ENCODE data around the gene OR4E1. TPM values are rescaled to one million over a fixed set of nuclear protein-coding genes. Genes with fewer than 3 reads are reported as not detected.
"Not testable (repeated sequence)": the region's sequence is repeated elsewhere in the genome, so short reads cannot be mapped to it uniquely, and the experiment has no call there.

Gene OR4E1
- total and polyA plus RNA-seq, 3 donors from 2014 or later, result 0.16 to 0.47 TPM; not detected in 1

DNA sequence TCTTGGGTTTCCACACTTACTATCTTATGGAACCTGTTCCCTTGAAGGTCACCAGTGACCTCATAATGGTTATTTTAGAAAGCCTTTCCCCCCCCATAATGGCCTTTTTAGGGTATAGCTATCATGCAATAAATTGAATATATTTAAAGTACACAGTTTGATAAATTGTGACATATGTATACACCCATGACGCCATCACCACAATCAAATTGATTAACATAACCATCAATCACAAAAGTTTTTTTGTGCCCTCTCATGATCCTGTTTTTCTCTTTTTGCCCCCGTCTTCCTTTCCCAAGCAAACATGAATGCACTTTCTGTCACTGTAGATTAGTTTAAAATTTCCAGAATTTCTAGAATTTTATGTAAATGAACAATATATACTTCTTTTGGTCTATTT lies 28.7 kb upstream of the OR4E1 start:
- TF ChIP-seq POLR2A (IDR thresholded peaks at IDR 0.05), result no peak
- TF ChIP-seq, protein P1, sequence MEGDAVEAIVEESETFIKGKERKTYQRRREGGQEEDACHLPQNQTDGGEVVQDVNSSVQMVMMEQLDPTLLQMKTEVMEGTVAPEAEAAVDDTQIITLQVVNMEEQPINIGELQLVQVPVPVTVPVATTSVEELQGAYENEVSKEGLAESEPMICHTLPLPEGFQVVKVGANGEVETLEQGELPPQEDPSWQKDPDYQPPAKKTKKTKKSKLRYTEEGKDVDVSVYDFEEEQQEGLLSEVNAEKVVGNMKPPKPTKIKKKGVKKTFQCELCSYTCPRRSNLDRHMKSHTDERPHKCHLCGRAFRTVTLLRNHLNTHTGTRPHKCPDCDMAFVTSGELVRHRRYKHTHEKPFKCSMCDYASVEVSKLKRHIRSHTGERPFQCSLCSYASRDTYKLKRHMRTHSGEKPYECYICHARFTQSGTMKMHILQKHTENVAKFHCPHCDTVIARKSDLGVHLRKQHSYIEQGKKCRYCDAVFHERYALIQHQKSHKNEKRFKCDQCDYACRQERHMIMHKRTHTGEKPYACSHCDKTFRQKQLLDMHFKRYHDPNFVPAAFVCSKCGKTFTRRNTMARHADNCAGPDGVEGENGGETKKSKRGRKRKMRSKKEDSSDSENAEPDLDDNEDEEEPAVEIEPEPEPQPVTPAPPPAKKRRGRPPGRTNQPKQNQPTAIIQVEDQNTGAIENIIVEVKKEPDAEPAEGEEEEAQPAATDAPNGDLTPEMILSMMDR (IDR thresholded peaks at IDR 0.05), result no peak
- H3K9me3 ChIP-seq, result no peaks in the 10 kb centered on the region
- no peak overlapping the region for H3K4me3 ChIP-seq
- intact Hi-C loops (cut with DNase I; ENCODE audit: low total_unique reads), result no loop called here
- WGBS, 2 donors, result 80 to 83% methylated on average over 2 of the region's 2 CpGs
- H3K4me1 ChIP-seq, result no peaks in the 10 kb centered on the region
- no peak for DNase-seq
- H3K27ac ChIP-seq, result no peak overlapping the region
- no peaks in the 10 kb centered on the region for H3K36me3 ChIP-seq (ENCODE audit: low read depth, missing control alignments)
- no peaks in the 10 kb centered on the region for H3K27me3 ChIP-seq

DNA sequence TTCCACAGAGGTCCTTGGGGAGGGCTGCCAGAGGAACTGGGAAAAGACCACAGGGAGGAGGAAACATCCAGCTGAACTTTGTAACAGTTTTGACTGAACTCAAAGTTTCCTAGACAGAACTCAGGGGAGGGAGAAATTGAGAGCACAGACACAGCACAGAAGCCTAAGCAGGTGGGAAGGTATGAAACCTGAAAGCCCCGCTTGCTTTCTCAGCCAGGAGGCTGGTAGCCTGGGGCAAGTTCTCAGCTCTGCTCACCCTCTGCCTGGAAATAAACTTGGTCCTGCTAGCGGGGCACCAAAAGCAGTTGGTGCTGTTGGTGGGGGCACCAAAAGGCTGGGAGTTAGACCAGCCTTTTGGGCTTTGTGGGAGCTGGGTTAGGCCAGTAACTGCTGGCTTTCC lies 25.9 kb upstream of the OR4E1 start:
- Histone ChIP-seq H3K9me3 (no peaks in the 10 kb centered on the region), H3K36me3 (ENCODE audit: low read depth, missing control alignments) (no peaks in the 10 kb centered on the region), H3K27me3 (no peaks in the 10 kb centered on the region), H3K4me3 (no peak overlapping the region), H3K27ac (no peak overlapping the region), H3K4me1 (no peaks in the 10 kb centered on the region)
- WGBS, 2 donors, result 85 to 88% methylated on average over 2 of the region's 2 CpGs
- TF ChIP-seq, protein P1 (IDR thresholded peaks at IDR 0.05), result no peak
- intact Hi-C loops (cut with DNase I; ENCODE audit: low total_unique reads), result no loop called here
- DNase-seq, result no peak

DNA sequence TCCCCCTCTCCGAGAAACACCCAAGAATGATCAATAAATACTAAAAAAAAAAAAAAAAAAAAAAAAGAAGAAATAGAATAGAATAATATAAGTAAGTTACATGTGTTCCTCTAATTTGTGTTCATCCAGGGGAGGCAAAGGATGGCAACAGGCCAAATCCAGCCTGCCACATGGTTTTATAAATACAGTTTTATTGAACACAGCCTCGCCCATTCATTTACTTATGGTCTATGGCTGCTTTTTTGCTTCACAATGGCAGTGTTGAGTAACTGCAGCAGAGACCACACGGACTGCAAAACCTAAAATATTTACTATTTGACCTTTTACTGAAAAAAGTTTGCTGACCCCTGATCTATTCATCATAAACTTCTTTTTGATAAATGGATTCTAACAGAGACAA lies 24.9 kb upstream of the OR4E1 start:
- WGBS, 2 donors, result 33 to 75% methylated on average over 3 of the region's 3 CpGs
- H3K27me3 ChIP-seq; H3K4me3 ChIP-seq; H3K27ac ChIP-seq; DNase-seq; H3K9me3 ChIP-seq; H3K4me1 ChIP-seq; intact Hi-C loops (cut with DNase I; ENCODE audit: low total_unique reads); H3K36me3 ChIP-seq (ENCODE audit: low read depth, missing control alignments): not testable (repeated sequence)

DNA sequence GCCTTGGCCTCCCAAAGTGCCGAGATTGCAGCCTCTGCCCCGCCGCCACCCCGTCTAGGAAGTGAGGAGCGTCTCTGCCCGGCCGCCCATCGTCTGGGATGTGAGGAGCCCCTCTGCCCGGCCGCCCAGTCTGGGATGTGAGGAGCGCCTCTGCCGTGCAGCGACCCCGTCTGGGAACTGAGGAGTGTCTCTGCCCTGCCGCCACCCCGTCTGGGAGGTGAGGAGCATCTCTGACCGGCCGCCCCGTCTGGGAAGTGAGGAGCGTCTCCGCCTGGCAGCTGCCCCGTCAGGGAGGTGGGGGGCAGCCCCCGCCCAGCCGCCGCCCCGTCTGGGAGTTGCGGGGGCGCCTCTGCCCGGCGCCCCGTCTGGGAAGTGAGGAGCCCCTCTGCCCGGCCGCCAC lies 24.0 kb upstream of the OR4E1 start:
- H3K4me3 ChIP-seq, result peak overlapping the region; percentile 26 to 41
- H3K27ac ChIP-seq; H3K9me3 ChIP-seq; intact Hi-C loops (cut with DNase I; ENCODE audit: low total_unique reads); DNase-seq; H3K36me3 ChIP-seq (ENCODE audit: low read depth, missing control alignments); H3K4me1 ChIP-seq; H3K27me3 ChIP-seq: not testable (repeated sequence)
- WGBS, 2 donors, result 53 to 76% methylated on average over 17 to 19 of the region's 33 CpGs

DNA sequence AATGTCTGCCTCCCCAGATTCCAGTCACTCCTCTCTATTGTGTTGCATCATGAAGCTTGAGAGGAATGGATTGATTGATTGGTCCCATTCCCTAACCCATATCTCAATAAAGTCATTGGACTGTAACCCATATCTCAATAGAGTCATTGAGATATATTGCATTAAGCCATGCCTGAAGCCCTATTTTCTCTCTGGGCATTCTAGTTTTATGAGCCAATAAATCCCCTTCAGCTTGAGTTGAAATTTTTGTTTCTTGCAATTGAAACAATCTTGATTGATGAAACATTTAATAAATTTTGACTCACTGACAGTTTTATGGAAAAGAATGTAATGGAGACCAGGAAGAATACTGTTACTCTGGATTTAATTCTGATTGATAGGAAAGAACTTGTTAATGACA lies 20.8 kb upstream of the OR4E1 start:
- intact Hi-C loops (cut with DNase I; ENCODE audit: low total_unique reads), result no loop called here
- no peaks in the 10 kb centered on the region for H3K27me3 ChIP-seq
- no peak overlapping the region for H3K4me3 ChIP-seq
- H3K36me3 ChIP-seq (ENCODE audit: low read depth, missing control alignments), result no peaks in the 10 kb centered on the region
- DNase-seq, result no peak
- H3K4me1 ChIP-seq, result no peaks in the 10 kb centered on the region
- TF ChIP-seq, protein P1 (IDR thresholded peaks at IDR 0.05), result no peak
- TF ChIP-seq POLR2A (IDR thresholded peaks at IDR 0.05), result no peak
- H3K27ac ChIP-seq, result no peak overlapping the region
- H3K9me3 ChIP-seq, result no peaks in the 10 kb centered on the region

DNA sequence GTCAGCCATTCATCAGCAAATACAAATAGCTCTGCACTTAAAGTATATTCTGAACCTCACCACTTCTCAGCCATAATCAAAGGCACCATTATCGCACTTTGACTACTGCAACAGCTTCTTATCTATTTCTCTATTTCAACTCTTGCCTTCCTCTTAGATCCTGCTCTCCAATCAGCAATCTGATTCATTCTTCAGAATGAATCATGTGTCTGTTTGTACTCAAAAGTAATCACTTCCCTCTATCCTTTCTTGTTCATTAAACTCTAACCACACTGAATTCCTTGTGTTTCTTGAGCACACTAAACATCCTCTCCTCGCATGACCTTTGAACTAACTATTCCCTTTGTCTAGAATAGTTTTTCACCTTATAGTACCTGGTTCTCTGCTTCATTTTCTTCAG lies 12.8 kb upstream of the OR4E1 start:
- H3K27ac ChIP-seq, result no peak overlapping the region
- no peaks in the 10 kb centered on the region for H3K36me3 ChIP-seq (ENCODE audit: low read depth, missing control alignments)
- H3K9me3 ChIP-seq, result no peaks in the 10 kb centered on the region
- H3K4me1 ChIP-seq, result no peaks in the 10 kb centered on the region
- intact Hi-C loops (cut with DNase I; ENCODE audit: low total_unique reads), result no loop called here
- DNase-seq, result no peak
- no peak overlapping the region for H3K4me3 ChIP-seq
- 66 to 78% methylated on average over 2 of the region's 2 CpGs for WGBS, 2 donors
- TF ChIP-seq, protein P1 (IDR thresholded peaks at IDR 0.05), result no peak
- TF ChIP-seq POLR2A (IDR thresholded peaks at IDR 0.05), result no peak
- no peaks in the 10 kb centered on the region for H3K27me3 ChIP-seq
